Mesendoderm (in vitro differentiated cells): ENCODE measurements around the gene TTC36.

Source experiments
- DNase-seq: peaks from one replicate; pipeline ENCODE4 v3.0.0; 2013
- H2AK5ac ChIP-seq: 2 replicates; pipeline ENCODE4 v1.6.1; 2013; ENCODE audit warnings: low read length, inconsistent platforms
- H2BK120ac ChIP-seq: 2 replicates; pipeline ENCODE4 v1.6.1; 2013; ENCODE audit warnings: low read depth, mild to moderate bottlenecking, low read length, moderate library complexity, mixed read lengths
- H2BK15ac ChIP-seq: replicated peaks from 2 replicates; pipeline ENCODE4 v1.6.1; 2013; ENCODE audit warnings: low read depth, mild to moderate bottlenecking, moderate library complexity
- H2BK5ac ChIP-seq: 2 replicates; pipeline ENCODE4 v1.6.1; 2013; ENCODE audit warnings: low read length, inconsistent platforms
- H3K18ac ChIP-seq: 2 replicates; pipeline ENCODE4 v1.6.1; 2013; ENCODE audit warnings: mild to moderate bottlenecking, low read length, mixed read lengths
- H3K23ac ChIP-seq: one replicate; pipeline ENCODE4 v1.6.1; 2013; ENCODE audit warnings: low read length
- H3K27ac ChIP-seq: 2 replicates; pipeline ENCODE4 v1.5.1; 2013; ENCODE audit warnings: low read depth, mild to moderate bottlenecking, inconsistent platforms, low read length, moderate library complexity
- H3K27me3 ChIP-seq: 2 replicates; pipeline ENCODE4 v1.6.1; 2013; ENCODE audit warnings: low read length, control low read depth, mild to moderate bottlenecking, inconsistent platforms; ENCODE audit not compliant: insufficient read depth, poor library complexity
- H3K36me3 ChIP-seq: 2 replicates; pipeline ENCODE4 v1.6.1; 2013; ENCODE audit warnings: low read length, inconsistent platforms; ENCODE audit not compliant: control insufficient read depth, insufficient read depth
- H3K4ac ChIP-seq: one replicate; pipeline ENCODE4 v1.6.1; 2013; ENCODE audit warnings: low read depth, mild to moderate bottlenecking, low read length, moderate library complexity
- H3K4me1 ChIP-seq: 2 replicates; pipeline ENCODE4 v1.6.1; 2013; ENCODE audit warnings: low read depth, low read length, inconsistent platforms; ENCODE audit not compliant: control insufficient read depth
- H3K4me2 ChIP-seq: 2 replicates; pipeline ENCODE4 v1.6.1; 2013; ENCODE audit warnings: low read length
- H3K4me3 ChIP-seq: 2 replicates; pipeline ENCODE4 v1.5.1; 2013; ENCODE audit warnings: mild to moderate bottlenecking, low read length
- H3K56ac ChIP-seq: one replicate; pipeline ENCODE4 v1.6.1; 2013; ENCODE audit warnings: low read length
- H3K79me1 ChIP-seq: 2 replicates; pipeline ENCODE4 v1.6.1; 2013; ENCODE audit warnings: low read length, inconsistent platforms
- H3K79me2 ChIP-seq: 2 replicates; pipeline ENCODE4 v1.6.1; 2013; ENCODE audit warnings: mild to moderate bottlenecking, low read length; ENCODE audit not compliant: control insufficient read depth, insufficient read depth
- H3K9ac ChIP-seq: 2 replicates; pipeline ENCODE4 v1.6.1; 2013; ENCODE audit warnings: low read length, inconsistent platforms
- H4K5ac ChIP-seq: one replicate; pipeline ENCODE4 v1.6.1; 2013; ENCODE audit warnings: low read length
- H4K8ac ChIP-seq: one replicate; pipeline ENCODE4 v1.6.1; 2013; ENCODE audit warnings: low read depth, mild to moderate bottlenecking, control low read depth, low read length, moderate library complexity
- WGBS: extraction: QIAGEN DNeasy Blood & Tissue Kit; methylation state at CpG from one replicate; pipeline ENCODE4 v1.1.7; 2013; ENCODE audit warnings: low lambda C conversion rate, missing lambda C conversion rate; ENCODE audit not compliant: insufficient coverage; ENCODE audit errors: extremely low coverage; 5-methylcytosine and 5-hydroxymethylcytosine counted together

TTC36 gene

GRCh38 chr11:118497831-118498230, 29.4 kb upstream of the TTC36 start:
- Histone ChIP-seq H3K27ac (no peak overlapping the region), H4K8ac (no peak overlapping the region), H3K4me3 (no peak overlapping the region), H3K79me1 (no peaks in the 10 kb centered on the region), H3K27me3 (no peaks in the 10 kb centered on the region), H2AK5ac (no peak overlapping the region), H3K79me2 (no peaks in the 10 kb centered on the region), H4K5ac (no peak overlapping the region), H2BK120ac (no peak overlapping the region), H2BK15ac (no peak overlapping the region), H2BK5ac (no peak overlapping the region), H3K4me2 (no peak overlapping the region), H3K23ac (no peak overlapping the region), H3K36me3 (peaks cover 25% of the 10 kb centered on the region), H3K4ac (no peak overlapping the region), H3K4me1 (no peaks in the 10 kb centered on the region), H3K18ac (no peak overlapping the region), H3K9ac (no peak overlapping the region), H3K56ac (no peak overlapping the region)
- DNase-seq, result no peak
- WGBS, result no CpG with 5 or more reads among the region's 4 CpGs

- Histone ChIP-seq H3K4me2 (no peak overlapping the region), H3K79me1 (peaks cover 6% of the 10 kb centered on the region), H3K4me1 (no peaks in the 10 kb centered on the region), H3K79me2 (no peaks in the 10 kb centered on the region), H3K27ac (no peak overlapping the region), H3K18ac (no peak overlapping the region), H3K27me3 (no peaks in the 10 kb centered on the region), H3K4me3 (no peak overlapping the region), H2AK5ac (no peak overlapping the region), H3K23ac (no peak overlapping the region), H3K36me3 (peaks cover 37% of the 10 kb centered on the region), H3K4ac (no peak overlapping the region), H2BK5ac (no peak overlapping the region), H2BK120ac (no peak overlapping the region), H3K56ac (no peak overlapping the region), H3K9ac (no peak overlapping the region), H4K5ac (no peak overlapping the region), H4K8ac (no peak overlapping the region), H2BK15ac (no peak overlapping the region)
- no peak for DNase-seq
- no CpG with 5 or more reads among the region's 3 CpGs for WGBS
Measured at GRCh38 chr11:118503216-118503615, 24.1 kb upstream of the TTC36 start.

- H4K5ac ChIP-seq, result no peak overlapping the region
Measured at GRCh38 chr11:118511601-118512000, 15.7 kb upstream of the TTC36 start.

GRCh38 chr11:118514103-118514502, 13.2 kb upstream of the TTC36 start:
- Histone ChIP-seq H2BK15ac (no peak overlapping the region), H3K79me1 (no peaks in the 10 kb centered on the region), H4K5ac (no peak overlapping the region), H2BK5ac (no peak overlapping the region), H3K23ac (no peak overlapping the region), H3K36me3 (peaks cover 13% of the 10 kb centered on the region), H3K4ac (no peak overlapping the region), H3K18ac (no peak overlapping the region), H3K56ac (no peak overlapping the region), H3K4me2 (no peak overlapping the region), H3K4me1 (no peaks in the 10 kb centered on the region), H2BK120ac (no peak overlapping the region), H3K79me2 (no peaks in the 10 kb centered on the region), H3K4me3 (no peak overlapping the region), H4K8ac (no peak overlapping the region), H3K27me3 (no peaks in the 10 kb centered on the region), H2AK5ac (no peak overlapping the region), H3K27ac (no peak overlapping the region), H3K9ac (no peak overlapping the region)
- no CpG with 5 or more reads among the region's 7 CpGs for WGBS
- DNase-seq, result no peak

More at GRCh38 chr11:118511601-118512000, 15.7 kb upstream of the TTC36 start:
- Histone ChIP-seq H3K18ac (no peak overlapping the region), H3K4me3 (no peak overlapping the region), H3K27ac (no peak overlapping the region), H2BK5ac (no peak overlapping the region), H4K8ac (no peak overlapping the region), H3K4me2 (no peak overlapping the region), H3K36me3 (peaks cover 14% of the 10 kb centered on the region), H3K4ac (no peak overlapping the region), H3K79me2 (no peaks in the 10 kb centered on the region), H3K27me3 (no peaks in the 10 kb centered on the region), H3K23ac (no peak overlapping the region), H2BK120ac (no peak overlapping the region), H2AK5ac (no peak overlapping the region), H3K56ac (no peak overlapping the region), H3K79me1 (no peaks in the 10 kb centered on the region), H3K9ac (no peak overlapping the region), H2BK15ac (no peak overlapping the region), H3K4me1 (no peaks in the 10 kb centered on the region)
- WGBS, result no CpG with 5 or more reads among the region's 5 CpGs
- no peak for DNase-seq

GRCh38 chr11:118519549-118519948, 7.7 kb upstream of the TTC36 start:
- Histone ChIP-seq H3K27ac (no peak overlapping the region), H2BK15ac (no peak overlapping the region), H2BK120ac (no peak overlapping the region), H3K18ac (no peak overlapping the region), H2AK5ac (no peak overlapping the region), H3K9ac (no peak overlapping the region), H3K23ac (no peak overlapping the region), H3K56ac (no peak overlapping the region), H3K4me3 (no peak overlapping the region), H4K5ac (no peak overlapping the region), H4K8ac (no peak overlapping the region), H3K79me2 (no peaks in the 10 kb centered on the region), H2BK5ac (no peak overlapping the region), H3K27me3 (no peaks in the 10 kb centered on the region), H3K4ac (no peak overlapping the region), H3K79me1 (no peaks in the 10 kb centered on the region), H3K4me2 (no peak overlapping the region), H3K4me1 (no peaks in the 10 kb centered on the region), H3K36me3 (peaks cover 17% of the 10 kb centered on the region)
- no peak for DNase-seq
- WGBS, result no CpG with 5 or more reads among the region's 6 CpGs

- Histone ChIP-seq H3K4me2 (no peak overlapping the region), H3K4me1 (no peaks in the 10 kb centered on the region), H4K8ac (no peak overlapping the region), H3K79me2 (no peaks in the 10 kb centered on the region), H3K27ac (no peak overlapping the region), H3K36me3 (peaks cover 21% of the 10 kb centered on the region), H3K56ac (no peak overlapping the region), H2BK5ac (no peak overlapping the region), H2BK15ac (no peak overlapping the region), H3K4ac (no peak overlapping the region), H3K4me3 (no peak overlapping the region), H2AK5ac (no peak overlapping the region), H3K27me3 (no peaks in the 10 kb centered on the region), H4K5ac (no peak overlapping the region), H3K79me1 (no peaks in the 10 kb centered on the region), H3K18ac (no peak overlapping the region), H3K9ac (no peak overlapping the region), H3K23ac (no peak overlapping the region), H2BK120ac (no peak overlapping the region)
- WGBS, result no CpG with 5 or more reads among the region's 13 CpGs
- DNase-seq, result no peak
Measured at GRCh38 chr11:118521892-118522311, 5.4 kb upstream of the TTC36 start.
